Hepatocyte (in vitro differentiated cells): Measurements from ENCODE around the gene IREB2.

Experiments used
- CTCF ChIP-seq: fragments of 200-600 bp; sonication (generic); IDR thresholded peaks from 2 replicates; pipeline ENCODE4 v1.5.1; 2016; ENCODE audit warnings: antibody characterized with exemption, mild to moderate bottlenecking; ENCODE audit not compliant: poor library complexity
- EZH2 ChIP-seq: fragments of 200-600 bp; sonication (generic); IDR thresholded peaks from 2 replicates; pipeline ENCODE4 v1.6.1; 2016; ENCODE audit warnings: antibody characterized with exemption, mild to moderate bottlenecking, borderline replicate concordance
- EZH2phosphoT487 ChIP-seq: fragments of 200-600 bp; sonication (generic); IDR thresholded peaks from one replicate; pipeline ENCODE4 v1.6.1; 2018; ENCODE audit warnings: antibody characterized with exemption, mild to moderate bottlenecking, low read depth, moderate library complexity; ENCODE audit not compliant: unreplicated experiment, severe bottlenecking

GRCh38 chr15:78388865-78389264 lies 49.2 kb upstream of the IREB2 start:
- TF ChIP-seq CTCF (no peak), EZH2 (no peak), EZH2phosphoT487 (no peak)
